IMR-90 (cell line): ENCODE measurements around the gene ANKRD44. TPM values are rescaled to one million over a fixed set of nuclear protein-coding genes. Genes with fewer than 3 reads are reported as not detected.

ENCODE experiments used
- ATAC-seq: fragments of 200-7000 bp; cut with Tn5 transposase; 2 replicates; pipeline ENCODE4 v1.9.1; 2020; ENCODE audit warnings: low read depth, mild to moderate bottlenecking, moderate library complexity
- BruUV-seq: library from RNA; stranded (reverse); fragments of 400-500 nt; replicated peaks from 2 replicates; lab custom pipeline; 2021; lab: Mats Ljungman, UMichigan
- CTCF ChIA-PET: fragments of 300-600 bp; formaldehyde crosslinking; extraction: SDS; loops from one replicate; lab custom pipeline; 2021; ENCODE audit warnings: antibody characterized with exemption; lab: Yijun Ruan, JAX
- POLR2A ChIA-PET: fragments of 300-600 bp; sonication (Branson Sonifier 250); formaldehyde crosslinking; loops from one replicate; lab custom pipeline; 2022; ENCODE audit warnings: antibody characterized with exemption; ENCODE audit not compliant: unreplicated experiment; lab: Charles Lee
- DNase-seq: peaks from one replicate; pipeline ENCODE4 v3.0.0; 2013
- H2AFZ ChIP-seq: replicated peaks from 2 replicates; pipeline ENCODE3; 2013; ENCODE audit warnings: low read length, mild to moderate bottlenecking; ENCODE audit not compliant: poor library complexity
- H2AK5ac ChIP-seq: 2 replicates; pipeline ENCODE4 v1.6.1; 2013; ENCODE audit warnings: low read depth, low read length, inconsistent platforms
- H2AK9ac ChIP-seq: replicated peaks from 2 replicates; pipeline ENCODE3; 2013; ENCODE audit warnings: mild to moderate bottlenecking, low read depth, low read length, moderate library complexity; ENCODE audit not compliant: poor library complexity
- H2BK120ac ChIP-seq: 2 replicates; pipeline ENCODE4 v1.6.1; 2013; ENCODE audit warnings: low read depth, low read length, inconsistent platforms
- H2BK15ac ChIP-seq: 3 replicates; pipeline ENCODE4 v1.6.1; 2013; ENCODE audit warnings: low read depth, low read length, inconsistent platforms
- H2BK20ac ChIP-seq: 2 replicates; pipeline ENCODE4 v1.6.1; 2013; ENCODE audit warnings: low read depth, mild to moderate bottlenecking, inconsistent platforms, low read length, moderate library complexity
- H2BK5ac ChIP-seq: 2 replicates; pipeline ENCODE4 v1.6.1; 2013; ENCODE audit warnings: mild to moderate bottlenecking, low read depth, low read length, inconsistent platforms; ENCODE audit not compliant: poor library complexity, severe bottlenecking
- H3K14ac ChIP-seq: replicated peaks from 2 replicates; pipeline ENCODE4 v1.6.1; 2013; ENCODE audit warnings: low read depth, low read length, inconsistent platforms
- H3K18ac ChIP-seq: 2 replicates; pipeline ENCODE4 v1.6.1; 2013; ENCODE audit warnings: low read depth, low read length, control low read depth
- H3K23ac ChIP-seq: 2 replicates; pipeline ENCODE4 v1.6.1; 2013; ENCODE audit warnings: low read depth, low read length, inconsistent platforms
- H3K27ac ChIP-seq: 2 replicates; pipeline ENCODE4 v1.5.1; 2013; ENCODE audit warnings: mild to moderate bottlenecking, control low read depth, low read length; ENCODE audit not compliant: insufficient read depth
- H3K27me3 ChIP-seq: 2 replicates; pipeline ENCODE4 v1.6.1; 2013; ENCODE audit warnings: low read length; ENCODE audit not compliant: control insufficient read depth, insufficient read depth
- H3K36me3 ChIP-seq: 2 replicates; pipeline ENCODE4 v1.6.1; 2013; ENCODE audit warnings: low read length, mixed read lengths; ENCODE audit not compliant: control insufficient read depth, insufficient read depth
- H3K4ac ChIP-seq: 2 replicates; pipeline ENCODE4 v1.6.1; 2013; ENCODE audit warnings: low read depth, low read length, inconsistent platforms
- H3K4me1 ChIP-seq: 2 replicates; pipeline ENCODE4 v1.6.1; 2013; ENCODE audit warnings: low read length, mixed read lengths; ENCODE audit not compliant: control insufficient read depth, insufficient read depth
- H3K4me2 ChIP-seq: 2 replicates; pipeline ENCODE4 v1.6.1; 2013; ENCODE audit warnings: low read depth, mild to moderate bottlenecking, control low read depth, low read length, moderate library complexity
- H3K4me3 ChIP-seq: 2 replicates; pipeline ENCODE4 v1.5.1; 2013; ENCODE audit warnings: low read depth, mild to moderate bottlenecking, control low read depth, low read length, moderate library complexity; ENCODE audit not compliant: insufficient read depth
- H3K56ac ChIP-seq: 2 replicates; pipeline ENCODE4 v1.6.1; 2013; ENCODE audit warnings: low read length, inconsistent platforms; ENCODE audit not compliant: insufficient read depth; ENCODE audit errors: extremely low read depth
- H3K79me1 ChIP-seq, 2 experiments: 2 replicates each; pipeline ENCODE4 v1.6.1; 2013; ENCODE audit warnings: low read length in 2 of 2, inconsistent platforms in 1 of 2, low read depth in 1 of 2
- H3K9ac ChIP-seq: 2 replicates; pipeline ENCODE4 v1.6.1; 2013; ENCODE audit warnings: low read depth, low read length, control low read depth
- H3K9me1 ChIP-seq: 2 replicates; pipeline ENCODE4 v1.6.1; 2013; ENCODE audit warnings: low read length, inconsistent platforms; ENCODE audit not compliant: insufficient read depth
- H3K9me3 ChIP-seq: 2 replicates; pipeline ENCODE4 v1.6.1; 2013; ENCODE audit warnings: low read length; ENCODE audit not compliant: control insufficient read depth, insufficient read depth
- H4K20me1 ChIP-seq: 2 replicates; pipeline ENCODE4 v1.6.1; 2013; ENCODE audit warnings: low read length, inconsistent platforms; ENCODE audit not compliant: insufficient read depth
- H4K5ac ChIP-seq: 2 replicates; pipeline ENCODE4 v1.6.1; 2013; ENCODE audit warnings: mild to moderate bottlenecking, low read depth, low read length, control low read depth
- H4K8ac ChIP-seq, 2 experiments: 2 replicates each; pipeline ENCODE4 v1.6.1; 2013; ENCODE audit warnings: low read depth in 2 of 2, low read length in 2 of 2, control low read depth in 1 of 2, inconsistent platforms in 1 of 2
- H4K91ac ChIP-seq: 2 replicates; pipeline ENCODE4 v1.6.1; 2013; ENCODE audit warnings: low read depth, low read length, inconsistent platforms; ENCODE audit not compliant: insufficient read depth
- BHLHE40 ChIP-seq: fragments of 150-350 bp; IDR thresholded peaks from 2 replicates; pipeline ENCODE4 v1.6.1; 2016; ENCODE audit warnings: mild to moderate bottlenecking, low read depth, low read length
- CEBPB ChIP-seq: IDR thresholded peaks from 2 replicates; pipeline ENCODE4 v1.6.1; 2012; ENCODE audit warnings: low read depth, low read length, improper control_type of control experiment
- CHD1 ChIP-seq: IDR thresholded peaks from 2 replicates; pipeline ENCODE4 v1.6.1; 2012; ENCODE audit warnings: low read depth, low read length, improper control_type of control experiment
- FOS ChIP-seq: fragments of 150-350 bp; IDR thresholded peaks from 2 replicates; pipeline ENCODE4 v1.6.1; 2016; ENCODE audit warnings: low read depth, low read length
- MAFK ChIP-seq: IDR thresholded peaks from 2 replicates; pipeline ENCODE4 v1.6.1; 2012; ENCODE audit warnings: low read depth, low read length, improper control_type of control experiment
- MAZ ChIP-seq: IDR thresholded peaks from 2 replicates; pipeline ENCODE4 v1.6.1; 2012; ENCODE audit warnings: low read depth, mild to moderate bottlenecking, low read length, improper control_type of control experiment, moderate library complexity, borderline replicate concordance
- MXI1 ChIP-seq: IDR thresholded peaks from 2 replicates; pipeline ENCODE4 v1.6.1; 2012; ENCODE audit warnings: low read depth, mild to moderate bottlenecking, low read length, moderate library complexity, borderline replicate concordance
- NFE2L2 ChIP-seq: fragments of 150-350 bp; IDR thresholded peaks from 2 replicates; pipeline ENCODE4 v1.6.1; 2016; ENCODE audit warnings: low read depth, mild to moderate bottlenecking, low read length
- POLR2A ChIP-seq: IDR thresholded peaks from 2 replicates; pipeline ENCODE4 v1.6.1; 2012; ENCODE audit warnings: mild to moderate bottlenecking, low read depth, low read length
- RAD21 ChIP-seq: IDR thresholded peaks from 2 replicates; pipeline ENCODE4 v1.6.1; 2012; ENCODE audit warnings: low read length, improper control_type of control experiment
- RCOR1 ChIP-seq: IDR thresholded peaks from 2 replicates; pipeline ENCODE4 v1.6.1; 2012; ENCODE audit warnings: mild to moderate bottlenecking, low read length, improper control_type of control experiment; ENCODE audit not compliant: insufficient replicate concordance
- RFX5 ChIP-seq: IDR thresholded peaks from 2 replicates; pipeline ENCODE4 v1.8.0; 2012; ENCODE audit warnings: low read depth, mild to moderate bottlenecking, low read length, moderate library complexity
- SMC3 ChIP-seq: fragments of 150-350 bp; IDR thresholded peaks from 2 replicates; pipeline ENCODE4 v1.6.1; 2016; ENCODE audit warnings: low read depth, mild to moderate bottlenecking, antibody characterized with exemption, low read length, moderate library complexity
- WGBS, 2 experiments: methylation state at CpG; one replicate each; pipeline versions ENCODE4 v1.1.5 to v1.1.7; 2013; ENCODE audit warnings: missing lambda C conversion rate in 2 of 2; ENCODE audit not compliant: insufficient read length in 1 of 2; ENCODE audit errors: extremely low coverage in 2 of 2; 5-methylcytosine and 5-hydroxymethylcytosine counted together
- dilution Hi-C: fragments of 300-500 bp; cut with HindIII; formaldehyde crosslinking; loops from one replicate; pipeline ENCODE4 v1.14.3; 2018; ENCODE audit warnings: low sequenced_read_pairs; ENCODE audit not compliant: unreplicated experiment
- in situ Hi-C: fragments of 300-500 bp; cut with MboI; formaldehyde crosslinking; loops from 3 replicates; pipeline ENCODE4 v1.14.3; 2019; ENCODE audit warnings: low sequenced_read_pairs, inconsistent platforms, mixed read lengths
- intact Hi-C: fragments of 100-400 bp; cut with micrococcal nuclease; formaldehyde crosslinking; loops from 2 replicates; pipeline ENCODE4 v1.10.0; 2022
- polyA plus RNA-seq, 3 experiments: library from polyadenylated mRNA; depleted of rRNA; stranded (reverse); fragments of >200 nt; gene quantifications; 2 replicates each; pipeline ENCODE4 v1.2.3, GENCODE V29; 2012; ENCODE audit warnings: low replicate concordance in 1 of 3
- total RNA-seq: library from RNA; depleted of rRNA; stranded (reverse); fragments of >200 nt; gene quantifications from 2 replicates; pipeline ENCODE4 v1.2.3, GENCODE V29; 2012
- TF ChIP-seq, protein P1 (sequence below): fragments of 150-350 bp; IDR thresholded peaks from 2 replicates; pipeline ENCODE4 v1.6.1; 2016; ENCODE audit warnings: low read depth, mild to moderate bottlenecking, low read length, moderate library complexity, borderline replicate concordance
- TF ChIP-seq, protein P2 (sequence below): fragments of 150-350 bp; IDR thresholded peaks from 2 replicates; pipeline ENCODE4 v1.6.1; 2017; ENCODE audit warnings: mild to moderate bottlenecking, antibody characterized with exemption, low read length, low read depth
- TF ChIP-seq, protein P3 (sequence below): conservative IDR thresholded peaks from 2 replicates; pipeline ENCODE4 v1.5.1; 2012; ENCODE audit warnings: mild to moderate bottlenecking, low read depth, low read length, improper control_type of control experiment

ANKRD44 gene
- total and polyA plus RNA-seq, 2 of the 4 experiments (the other 2 are of a cell fraction) = 5.2 to 15.6 TPM

- in situ Hi-C loops = no loop called here
- no TSS peak for BruUV-seq
These were observed 340.5 kb downstream of the ANKRD44 start for GRCh38 chr2:196970099-196970498.

More at GRCh38 chr2:196970099-196970498, 340.5 kb downstream of the ANKRD44 start:
- Histone ChIP-seq H3K14ac (no peak overlapping the region), H3K79me1 (no peaks in the 10 kb centered on the region), H2AFZ (no peak overlapping the region), H3K36me3 (no peaks in the 10 kb centered on the region), H2BK15ac (no peak overlapping the region), H2BK120ac (no peak overlapping the region), H3K18ac (no peak overlapping the region), H4K8ac (no peak overlapping the region), H3K9me1 (peaks cover 2% of the 10 kb centered on the region; the same call in 1 of the 2 replicates), H3K27me3 (no peaks in the 10 kb centered on the region), H3K56ac (no peak overlapping the region), H3K4me2 (no peak overlapping the region), H2BK5ac (no peak overlapping the region), H4K20me1 (no peaks in the 10 kb centered on the region), H2BK20ac (no peak overlapping the region), H3K9ac (no peak overlapping the region), H4K91ac (no peak overlapping the region), H2AK5ac (no peak overlapping the region), H2AK9ac (no peak overlapping the region), H3K9me3 (no peaks in the 10 kb centered on the region), H3K4me3 (no peak overlapping the region), H3K23ac (no peak overlapping the region), H3K4me1 (no peaks in the 10 kb centered on the region), H3K4ac (no peak overlapping the region), H3K27ac (no peak overlapping the region), H4K5ac (no peak overlapping the region)
- DNase-seq = peak; percentile 25
- dilution Hi-C loops (no loop called here), intact Hi-C loops (no loop called here)
- ChIA-PET CTCF (no interaction called here), POLR2A (no interaction called here)
- TF ChIP-seq MXI1 (no peak), RCOR1 (no peak), NFE2L2 (no peak), RFX5 (no peak), SMC3 (no peak), POLR2A (no peak), CEBPB (no peak), RAD21 (no peak), FOS (no peak), MAFK (no peak), MAZ (no peak), CHD1 (no peak), BHLHE40 (no peak)
- TF ChIP-seq, protein P1, sequence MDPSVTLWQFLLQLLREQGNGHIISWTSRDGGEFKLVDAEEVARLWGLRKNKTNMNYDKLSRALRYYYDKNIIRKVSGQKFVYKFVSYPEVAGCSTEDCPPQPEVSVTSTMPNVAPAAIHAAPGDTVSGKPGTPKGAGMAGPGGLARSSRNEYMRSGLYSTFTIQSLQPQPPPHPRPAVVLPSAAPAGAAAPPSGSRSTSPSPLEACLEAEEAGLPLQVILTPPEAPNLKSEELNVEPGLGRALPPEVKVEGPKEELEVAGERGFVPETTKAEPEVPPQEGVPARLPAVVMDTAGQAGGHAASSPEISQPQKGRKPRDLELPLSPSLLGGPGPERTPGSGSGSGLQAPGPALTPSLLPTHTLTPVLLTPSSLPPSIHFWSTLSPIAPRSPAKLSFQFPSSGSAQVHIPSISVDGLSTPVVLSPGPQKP = no peak
- TF ChIP-seq, protein P2, sequence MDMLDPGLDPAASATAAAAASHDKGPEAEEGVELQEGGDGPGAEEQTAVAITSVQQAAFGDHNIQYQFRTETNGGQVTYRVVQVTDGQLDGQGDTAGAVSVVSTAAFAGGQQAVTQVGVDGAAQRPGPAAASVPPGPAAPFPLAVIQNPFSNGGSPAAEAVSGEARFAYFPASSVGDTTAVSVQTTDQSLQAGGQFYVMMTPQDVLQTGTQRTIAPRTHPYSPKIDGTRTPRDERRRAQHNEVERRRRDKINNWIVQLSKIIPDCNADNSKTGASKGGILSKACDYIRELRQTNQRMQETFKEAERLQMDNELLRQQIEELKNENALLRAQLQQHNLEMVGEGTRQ = no peak
- TF ChIP-seq, protein P3, sequence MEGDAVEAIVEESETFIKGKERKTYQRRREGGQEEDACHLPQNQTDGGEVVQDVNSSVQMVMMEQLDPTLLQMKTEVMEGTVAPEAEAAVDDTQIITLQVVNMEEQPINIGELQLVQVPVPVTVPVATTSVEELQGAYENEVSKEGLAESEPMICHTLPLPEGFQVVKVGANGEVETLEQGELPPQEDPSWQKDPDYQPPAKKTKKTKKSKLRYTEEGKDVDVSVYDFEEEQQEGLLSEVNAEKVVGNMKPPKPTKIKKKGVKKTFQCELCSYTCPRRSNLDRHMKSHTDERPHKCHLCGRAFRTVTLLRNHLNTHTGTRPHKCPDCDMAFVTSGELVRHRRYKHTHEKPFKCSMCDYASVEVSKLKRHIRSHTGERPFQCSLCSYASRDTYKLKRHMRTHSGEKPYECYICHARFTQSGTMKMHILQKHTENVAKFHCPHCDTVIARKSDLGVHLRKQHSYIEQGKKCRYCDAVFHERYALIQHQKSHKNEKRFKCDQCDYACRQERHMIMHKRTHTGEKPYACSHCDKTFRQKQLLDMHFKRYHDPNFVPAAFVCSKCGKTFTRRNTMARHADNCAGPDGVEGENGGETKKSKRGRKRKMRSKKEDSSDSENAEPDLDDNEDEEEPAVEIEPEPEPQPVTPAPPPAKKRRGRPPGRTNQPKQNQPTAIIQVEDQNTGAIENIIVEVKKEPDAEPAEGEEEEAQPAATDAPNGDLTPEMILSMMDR = no peak
- no CpG with 5 or more reads among the region's 4 CpGs for WGBS, 2 experiments
- ATAC-seq = no peak
